GM20431 (cell line): ENCODE results near the gene SULT1C3.

Experiments
- in situ Hi-C: fragments of 300-500 bp; cut with MseI, MboI; formaldehyde crosslinking; loops from one replicate; pipeline ENCODE4 v1.15.0; 2020; ENCODE audit warnings: low sequenced_read_pairs; ENCODE audit not compliant: unreplicated experiment

The SULT1C3 gene

GRCh38 chr2:108239786-108240185 is at the start of gene SULT1C3:
SULT1C3 (plus strand) TSS chr2:108239968; CDS start chr2:108247195, 7,227 bp downstream.
- in situ Hi-C loops = no loop called here

GRCh38 chr2:108193251-108193650 is 46.5 kb upstream of the SULT1C3 start:
- in situ Hi-C loops = loop anchor here (25.0 kb wide), 1 partner anchor 256 kb away; no protein-coding TSS in a partner anchor

GRCh38 chr2:108194409-108195132 is 45.2 kb upstream of the SULT1C3 start:
- in situ Hi-C loops = loop anchor here (25.0 kb wide), 1 partner anchor 257 kb away; no protein-coding TSS in a partner anchor

GRCh38 chr2:108195133-108195439 is 44.7 kb upstream of the SULT1C3 start:
- in situ Hi-C loops = loop anchor here (25.0 kb wide), 1 partner anchor 258 kb away; no protein-coding TSS in a partner anchor

- in situ Hi-C loops = loop anchor here (25.0 kb wide), 1 partner anchor 262 kb away; no protein-coding TSS in a partner anchor
These were observed 40.0 kb upstream of the SULT1C3 start for GRCh38 chr2:108199726-108200125.

- in situ Hi-C loops = no loop called here
These were observed 39.2 kb upstream of the SULT1C3 start for GRCh38 chr2:108200569-108200968.

GRCh38 chr2:108212671-108213070 is 27.1 kb upstream of the SULT1C3 start:
- in situ Hi-C loops = no loop called here

- in situ Hi-C loops = no loop called here
These were observed 24.0 kb upstream of the SULT1C3 start for GRCh38 chr2:108215794-108216211.

- in situ Hi-C loops = no loop called here
These were observed 22.6 kb upstream of the SULT1C3 start for GRCh38 chr2:108217211-108217610.

- in situ Hi-C loops = no loop called here
These were observed 20.1 kb upstream of the SULT1C3 start for GRCh38 chr2:108219688-108220087.

GRCh38 chr2:108220191-108220590 is 19.6 kb upstream of the SULT1C3 start:
- in situ Hi-C loops = no loop called here

- in situ Hi-C loops = no loop called here
These were observed 18.7 kb upstream of the SULT1C3 start for GRCh38 chr2:108220942-108221541.

GRCh38 chr2:108222261-108222660 is 17.5 kb upstream of the SULT1C3 start:
- in situ Hi-C loops = no loop called here

GRCh38 chr2:108223573-108223972 is 16.2 kb upstream of the SULT1C3 start:
- in situ Hi-C loops = no loop called here

GRCh38 chr2:108224022-108224421 is 15.7 kb upstream of the SULT1C3 start:
- in situ Hi-C loops = no loop called here

GRCh38 chr2:108226564-108226963 is 13.2 kb upstream of the SULT1C3 start:
- in situ Hi-C loops = no loop called here

GRCh38 chr2:108228006-108228405 is 11.8 kb upstream of the SULT1C3 start:
- in situ Hi-C loops = no loop called here

GRCh38 chr2:108228537-108228936 is 11.2 kb upstream of the SULT1C3 start:
- in situ Hi-C loops = no loop called here

- in situ Hi-C loops = no loop called here
These were observed 9.9 kb upstream of the SULT1C3 start for GRCh38 chr2:108229875-108230274.

- in situ Hi-C loops = no loop called here
These were observed 4.2 kb upstream of the SULT1C3 start for GRCh38 chr2:108235577-108235976.

- in situ Hi-C loops = no loop called here
These were observed 3.0 kb upstream of the SULT1C3 start for GRCh38 chr2:108236676-108237335.
